HG03175 (cell line): ENCODE data around the gene RASAL2.

ENCODE experiments used
- ATAC-seq: cut with Tn5 transposase; IDR thresholded peaks from one replicate; pipeline ENCODE4 v1.9.1; 2021; ENCODE audit warnings: mild to moderate bottlenecking, moderate library complexity; ENCODE audit not compliant: unreplicated experiment

Gene RASAL2

DNA sequence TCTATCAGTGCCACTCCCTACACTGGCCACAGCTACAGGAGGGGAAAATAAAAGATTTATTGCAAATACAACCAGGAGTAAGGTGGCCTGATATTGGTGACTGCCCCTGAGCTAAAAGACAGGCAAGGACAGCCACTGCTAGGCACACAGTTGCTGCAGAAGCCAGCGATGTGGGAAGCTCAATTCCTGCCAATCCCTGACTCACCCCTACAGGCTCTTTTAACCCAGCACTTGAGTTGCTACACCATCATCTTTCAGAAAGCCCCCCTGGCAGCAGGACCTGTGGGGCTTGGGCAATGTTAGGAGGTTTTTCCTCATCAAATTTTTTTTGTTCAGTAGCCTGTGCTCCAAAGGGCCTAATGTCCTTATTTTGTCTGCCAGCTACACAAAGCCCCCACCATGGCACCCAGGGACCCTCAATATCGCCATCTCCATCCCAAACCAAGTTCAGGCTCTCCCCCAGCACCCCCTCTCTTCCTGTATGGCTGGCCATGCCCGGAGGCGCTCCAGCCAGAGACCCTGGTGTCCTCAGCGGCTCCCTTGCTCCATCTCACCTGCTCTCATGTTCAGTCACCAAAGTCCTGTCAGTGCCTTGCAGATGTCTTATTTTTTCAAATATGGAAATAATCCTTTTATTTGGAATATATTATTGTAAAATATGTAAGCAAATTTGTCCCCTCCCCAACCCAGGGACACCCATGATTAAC lies 389.5 kb downstream of the RASAL2 start:
- no peak for ATAC-seq

DNA sequence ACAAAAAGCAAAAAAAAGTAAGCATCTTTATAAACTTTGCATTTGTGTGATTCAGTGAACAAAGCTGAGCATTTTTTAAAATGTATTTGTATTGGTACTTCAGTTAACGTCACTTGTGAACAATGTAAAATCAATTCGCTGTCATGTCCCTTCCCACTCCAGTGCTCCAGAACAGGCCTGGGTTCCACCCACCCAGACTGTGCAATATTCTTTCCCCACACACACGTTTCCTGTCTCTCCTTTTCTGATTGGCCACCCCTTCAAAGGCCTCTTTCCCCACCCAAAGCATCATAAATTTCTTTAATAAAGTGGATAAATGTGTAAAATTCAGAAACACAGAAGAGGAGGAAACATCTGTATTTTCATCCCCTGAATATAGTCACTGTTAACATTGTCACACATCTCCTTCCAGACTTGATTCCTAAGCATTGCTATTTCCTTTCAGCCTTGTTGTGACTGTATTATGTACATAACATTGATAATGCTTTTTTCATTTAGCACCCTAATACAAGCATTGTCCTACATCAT lies 390.9 kb downstream of the RASAL2 start:
- no peak for ATAC-seq

DNA sequence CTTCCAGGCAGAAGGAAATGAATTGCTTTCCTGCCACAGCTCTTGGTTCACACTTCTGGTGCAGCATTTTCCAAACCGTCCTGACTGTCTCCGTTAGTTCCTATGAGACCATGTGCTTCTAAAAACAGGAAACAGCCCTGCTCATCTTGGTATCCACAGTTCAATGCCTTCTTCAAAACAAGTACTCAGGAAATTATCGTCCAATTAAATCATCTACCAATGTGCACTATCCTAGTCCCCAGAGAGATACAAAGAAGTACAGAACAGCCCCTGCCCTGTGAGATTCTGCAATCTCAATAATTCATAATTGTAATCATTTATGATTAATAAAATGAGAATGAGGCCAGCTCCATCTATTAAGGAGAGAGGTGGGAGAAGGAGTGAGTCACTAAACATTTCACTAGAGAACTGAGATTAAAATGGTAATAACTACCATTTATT lies 391.7 kb downstream of the RASAL2 start:
- no peak for ATAC-seq

DNA sequence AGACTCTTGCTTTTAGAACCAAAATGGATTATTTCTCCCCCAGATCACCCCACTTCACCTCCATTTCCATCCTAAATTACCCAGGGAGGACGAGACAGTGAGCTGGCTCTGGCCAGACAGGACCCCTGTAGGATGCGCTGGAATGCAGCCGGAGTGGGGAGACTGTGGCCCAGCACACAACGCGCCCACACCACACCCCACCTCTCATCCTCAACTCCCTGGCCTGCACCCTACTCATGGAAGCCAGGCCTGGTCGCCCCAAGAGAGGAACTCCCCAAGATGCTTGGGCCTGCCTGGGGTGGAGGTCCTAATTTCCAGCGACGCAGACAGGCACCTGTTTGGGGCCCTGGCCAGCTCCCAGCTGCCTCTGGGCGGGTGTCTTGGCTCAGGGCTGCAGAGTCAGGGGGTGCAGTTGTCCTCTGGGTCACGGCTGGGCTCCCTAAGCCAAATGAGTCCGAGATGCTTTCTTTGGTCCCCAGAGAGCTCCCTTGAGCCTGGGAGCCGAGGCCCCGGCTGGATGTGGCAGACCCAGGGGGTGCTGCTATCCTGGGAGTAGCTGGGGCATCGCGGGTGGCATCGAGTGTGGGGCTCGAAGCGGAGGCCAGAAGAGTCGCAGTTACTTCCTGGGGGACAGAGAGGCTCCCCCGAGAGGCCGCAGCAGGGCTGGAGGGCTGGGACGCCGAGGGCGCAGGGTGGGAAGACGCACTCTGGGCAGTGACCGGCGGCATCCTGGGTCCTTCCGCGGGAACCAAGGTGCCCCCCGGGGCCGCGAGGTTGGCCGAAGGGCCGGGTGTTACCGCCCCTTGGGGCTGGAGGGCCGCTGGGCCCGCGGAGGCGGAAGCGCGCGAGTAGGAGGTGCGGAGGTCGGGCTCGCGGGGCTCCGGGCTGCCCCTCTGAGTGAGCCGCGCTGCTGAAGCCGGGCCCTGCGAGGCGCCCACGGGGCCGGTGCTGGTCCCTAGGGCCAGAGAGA lies 392.5 kb downstream of the RASAL2 start:
- ATAC-seq = no peak

DNA sequence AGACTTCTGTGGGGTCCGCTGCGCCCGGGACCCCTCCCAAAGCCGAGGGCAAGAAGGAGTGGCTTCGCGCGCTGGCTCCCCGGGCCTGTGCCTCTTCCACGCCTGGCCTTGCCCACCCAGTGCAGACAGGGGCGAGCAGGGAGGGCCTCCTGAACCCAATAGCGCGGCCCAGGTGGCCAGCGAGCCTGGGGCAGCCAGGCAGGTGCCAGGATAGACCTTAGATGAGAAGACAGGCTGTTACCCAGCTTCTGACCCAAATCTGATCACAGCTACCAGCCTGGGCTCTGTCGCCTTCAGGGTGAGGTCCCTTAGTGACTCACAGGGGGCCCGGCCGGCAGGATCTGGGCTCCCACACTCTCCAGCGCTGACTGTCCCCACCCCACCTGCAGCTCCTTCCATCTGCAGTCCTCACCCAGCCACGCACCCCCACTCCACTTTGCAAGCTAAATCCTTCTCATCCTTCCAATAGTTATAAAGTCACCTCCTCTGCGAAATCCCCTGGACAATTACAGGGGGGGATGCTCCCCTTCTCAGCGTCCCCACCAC lies 393.2 kb downstream of the RASAL2 start:
- ATAC-seq = no peak

DNA sequence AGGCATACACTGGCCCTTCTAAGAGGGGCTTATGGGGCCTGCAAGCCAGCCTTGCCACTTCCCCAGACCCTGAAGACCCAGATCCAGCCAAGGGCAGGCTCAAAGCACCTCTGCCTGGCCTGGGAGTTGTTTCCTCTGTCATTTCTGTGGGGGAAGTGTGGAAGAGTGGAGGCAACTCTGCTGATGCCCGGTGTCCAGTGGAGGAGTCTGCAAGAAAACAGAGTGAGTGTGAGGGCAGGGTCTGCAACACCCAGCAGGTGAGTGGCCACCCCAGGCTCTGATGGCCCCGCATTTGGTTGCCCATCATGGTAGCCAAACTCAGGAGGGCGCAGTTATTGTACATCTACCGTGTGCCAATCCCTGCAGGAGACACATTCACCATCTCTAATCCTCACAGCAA lies 394.5 kb downstream of the RASAL2 start:
- ATAC-seq = no peak

DNA sequence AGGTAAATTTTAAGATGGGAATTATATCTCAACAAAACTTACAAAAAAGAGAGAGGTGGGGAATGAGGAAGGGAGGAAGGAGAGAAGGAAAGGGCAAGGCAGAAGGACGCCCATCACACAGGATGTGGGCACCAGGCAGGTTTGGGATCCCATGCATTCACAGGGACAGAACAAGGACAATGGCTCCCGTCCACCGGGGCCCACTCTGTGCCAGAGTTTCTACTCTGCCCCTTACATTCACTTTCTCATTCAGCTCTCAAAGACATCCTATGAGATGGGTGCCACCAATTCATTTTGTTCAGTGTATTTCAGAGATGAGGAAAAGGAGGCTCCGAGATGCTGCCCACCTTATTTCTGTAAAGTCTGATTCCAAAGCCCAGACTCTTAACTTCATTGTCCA lies 395.5 kb downstream of the RASAL2 start:
- ATAC-seq = no peak

DNA sequence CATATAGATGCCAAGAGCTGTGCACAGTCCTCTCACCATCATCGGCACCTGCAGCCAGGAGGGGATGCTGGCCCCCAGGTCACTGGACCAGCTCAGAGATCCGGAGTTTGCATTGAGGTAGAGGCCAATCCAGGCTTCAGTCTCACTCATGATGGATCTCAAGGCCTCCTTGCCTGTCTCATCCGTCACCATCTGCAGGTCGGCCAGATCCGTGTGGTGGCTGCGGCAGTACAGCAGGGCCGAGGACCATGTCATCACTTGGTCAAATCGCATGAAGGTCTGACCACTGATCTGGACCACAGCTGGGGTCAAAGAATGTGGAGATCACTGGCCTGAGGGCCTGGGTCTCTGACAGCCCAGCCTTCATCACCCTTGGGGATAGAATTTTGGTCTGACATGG lies 396.2 kb downstream of the RASAL2 start:
- ATAC-seq = no peak

DNA sequence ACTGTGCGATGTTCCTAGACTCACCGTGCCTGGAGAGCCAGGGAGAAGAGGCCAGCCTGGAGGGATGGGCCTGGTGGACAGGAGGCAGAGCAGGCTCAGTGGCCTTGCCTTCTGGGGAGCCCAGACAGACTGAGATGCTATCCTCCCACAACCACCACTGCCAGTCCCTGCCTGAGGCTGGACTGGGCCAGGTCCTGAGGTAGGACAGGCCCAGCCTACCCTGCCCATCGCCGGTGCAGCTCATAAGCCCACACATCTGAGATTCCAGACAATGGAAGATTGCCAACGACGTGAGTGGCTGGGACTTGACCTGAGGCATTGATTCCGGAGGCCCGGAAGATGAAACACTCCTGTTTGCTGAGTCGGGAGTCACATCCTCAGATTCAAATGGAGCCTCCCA lies 397.1 kb downstream of the RASAL2 start:
- ATAC-seq = no peak

DNA sequence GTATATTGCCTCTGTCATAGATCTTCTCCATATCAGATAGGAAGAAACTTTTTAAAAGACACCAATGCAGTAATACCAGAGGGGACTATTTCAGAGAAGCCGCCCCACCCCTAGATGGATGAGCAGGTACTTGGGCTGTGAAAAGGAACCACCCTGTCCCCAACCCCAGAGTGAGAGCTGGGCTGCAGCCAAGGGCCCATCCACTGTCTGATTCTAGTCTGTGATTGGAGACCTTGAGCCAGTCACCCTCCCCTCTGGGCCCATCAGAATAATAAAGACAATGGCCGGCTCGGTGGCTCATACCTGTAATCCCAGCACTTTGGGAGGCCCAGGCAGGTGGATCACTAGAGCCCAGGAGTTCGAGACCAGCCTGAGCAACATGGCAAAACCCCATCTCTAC lies 397.8 kb downstream of the RASAL2 start:
- no peak for ATAC-seq

DNA sequence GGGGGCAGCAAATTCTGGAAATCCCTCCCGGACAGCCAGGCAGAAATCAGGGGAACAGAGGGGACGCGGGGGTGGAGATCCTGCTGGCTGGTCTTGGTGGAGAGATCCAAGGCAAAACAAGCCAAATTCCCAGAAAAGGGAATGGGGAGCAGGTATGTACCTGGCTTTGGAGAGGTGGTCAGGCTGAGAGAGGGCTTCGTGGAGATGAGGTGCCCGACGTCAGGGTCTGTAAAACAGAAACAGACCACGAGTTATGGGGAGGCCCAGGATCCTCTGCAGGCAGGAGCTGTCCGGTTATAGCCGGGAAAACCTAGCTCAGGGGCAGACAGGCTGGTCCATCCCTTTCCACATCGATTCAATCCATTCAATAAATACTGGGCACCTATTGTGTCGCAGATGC lies 398.4 kb downstream of the RASAL2 start:
- no peak for ATAC-seq

DNA sequence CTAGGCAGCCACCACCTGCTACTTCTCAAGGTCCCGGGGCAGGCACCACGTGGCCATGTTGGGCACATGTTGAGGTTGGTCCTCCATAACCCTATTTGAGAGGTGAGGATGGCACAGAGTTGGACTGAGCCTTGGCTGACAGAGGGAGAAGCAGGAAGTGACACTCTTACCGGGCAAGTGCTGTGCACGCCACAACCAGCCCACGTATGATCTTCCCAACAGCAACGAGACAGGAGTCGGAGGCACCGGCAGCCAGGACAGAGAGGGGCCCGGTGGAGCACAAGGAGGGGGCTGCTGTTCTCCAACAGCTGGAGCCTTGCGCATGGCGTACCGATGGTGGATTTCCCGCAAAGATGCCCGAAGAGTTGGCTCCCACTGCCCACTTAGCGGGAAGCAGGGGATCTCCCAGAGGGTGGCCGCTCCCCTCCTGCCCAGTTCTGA lies 399.4 kb downstream of the RASAL2 start:
- no peak for ATAC-seq

DNA sequence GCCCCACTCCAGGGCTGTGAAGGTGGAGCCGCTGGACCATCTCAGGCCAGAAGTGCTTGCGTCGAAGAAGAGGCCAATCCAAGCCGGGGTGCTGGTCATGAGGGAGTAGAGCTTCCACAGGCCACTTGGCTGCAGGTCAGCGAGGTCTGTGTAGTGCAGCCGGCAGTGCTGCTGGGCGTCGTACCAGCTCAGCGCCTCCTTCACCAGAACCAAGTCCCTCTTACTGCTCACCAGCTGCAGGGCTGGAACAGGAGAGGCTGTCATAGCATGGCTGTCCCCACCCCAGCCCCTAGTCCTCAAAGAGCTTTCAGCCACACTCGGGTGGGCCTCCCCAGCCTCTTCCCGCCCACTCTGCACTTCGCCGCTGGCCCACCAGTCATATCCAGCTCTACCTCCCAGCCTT lies 400.7 kb downstream of the RASAL2 start:
- ATAC-seq = no peak

DNA sequence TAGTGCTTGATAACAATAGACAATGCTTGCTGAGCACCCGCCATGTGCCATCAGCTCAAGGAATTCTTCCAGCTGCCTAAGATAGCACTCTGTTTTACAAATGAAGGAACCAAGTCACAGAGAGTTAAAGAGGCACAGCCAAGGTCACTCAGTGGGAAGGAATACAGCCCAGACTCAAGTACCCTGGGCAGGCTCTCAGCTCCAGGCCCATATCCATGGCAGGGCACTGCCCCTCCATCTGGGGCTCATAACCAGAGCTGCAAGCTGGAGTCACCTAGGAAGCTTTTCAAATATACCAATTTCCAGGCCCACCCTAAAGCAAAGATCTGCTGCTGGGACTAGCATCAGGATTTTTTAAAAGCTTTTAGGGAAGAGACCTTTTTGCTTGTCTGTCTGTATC lies 401.3 kb downstream of the RASAL2 start:
- ATAC-seq = no peak

DNA sequence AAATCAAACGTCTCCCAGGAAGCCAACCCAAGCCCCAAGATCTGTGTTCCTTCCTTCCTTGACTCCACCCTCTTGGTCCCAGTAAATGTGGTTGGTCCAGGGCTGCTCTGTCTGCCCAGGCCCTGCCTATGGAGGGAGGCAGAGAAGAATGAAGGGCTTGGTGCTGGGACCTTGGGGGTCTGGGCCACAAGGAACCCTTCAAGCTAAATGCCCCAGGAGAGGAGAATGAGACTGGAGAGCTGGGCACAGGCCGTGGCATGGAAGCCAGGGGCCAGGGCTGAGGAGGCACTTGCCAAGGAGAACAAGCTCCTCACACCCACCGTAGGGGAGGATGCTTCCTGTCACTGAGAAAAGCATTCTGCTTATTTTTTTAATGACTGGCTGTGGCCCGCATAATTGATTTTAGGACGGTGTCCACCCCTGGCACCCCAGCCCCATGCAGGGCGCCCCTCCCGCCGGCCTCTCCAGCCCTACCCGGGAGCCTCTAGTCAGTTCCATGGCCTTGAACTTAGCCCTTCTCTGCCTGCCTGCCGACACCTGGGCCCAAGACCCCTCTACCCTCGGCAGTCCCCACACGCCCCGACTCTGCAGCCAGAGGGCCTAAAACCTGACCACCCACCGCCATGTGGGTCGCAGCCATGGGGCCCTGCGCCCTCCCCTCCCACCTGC lies 402.0 kb downstream of the RASAL2 start:
- no peak for ATAC-seq

DNA sequence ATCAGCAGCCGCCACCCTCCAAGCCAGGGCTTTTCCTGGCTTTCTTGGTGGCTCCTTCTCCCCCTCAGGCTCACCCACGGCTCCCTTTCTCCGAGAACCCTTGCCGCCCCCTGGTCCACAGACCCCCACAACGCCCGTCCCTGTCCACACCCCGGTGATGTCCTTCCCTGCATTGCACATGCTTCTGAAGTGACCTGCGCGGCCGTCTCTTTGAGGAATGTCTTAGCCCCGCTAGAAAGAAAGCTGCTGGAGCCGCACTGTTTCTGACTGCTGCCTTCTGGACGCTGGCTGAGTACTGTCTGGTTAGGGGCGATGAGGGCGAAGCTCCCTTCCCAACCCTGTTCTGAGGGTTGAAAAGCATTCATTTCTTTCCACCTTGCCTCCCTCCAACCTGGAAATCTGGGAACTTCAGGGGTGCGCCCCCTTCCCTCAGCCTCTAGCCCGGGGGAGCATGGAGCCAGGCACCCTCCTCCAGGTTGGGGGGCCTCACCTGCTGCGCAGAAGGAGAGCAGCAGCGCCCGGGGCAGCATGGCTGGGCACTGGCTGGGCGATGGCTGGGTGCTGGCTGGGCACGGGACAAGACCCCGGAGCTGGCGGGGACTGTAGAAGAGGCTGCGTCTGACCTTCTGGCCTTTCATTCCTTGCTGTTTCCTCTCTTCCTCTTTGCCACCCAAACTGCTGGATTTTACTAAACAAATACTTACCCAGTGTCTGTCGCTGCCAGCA lies 402.7 kb downstream of the RASAL2 start, which contains the start of gene CLEC20A:
TSS of gene CLEC20A (minus strand) at position 555 of the 726 bp plus-strand sequence. CDS start at position 530, 25 bp downstream.
- ATAC-seq = no peak

DNA sequence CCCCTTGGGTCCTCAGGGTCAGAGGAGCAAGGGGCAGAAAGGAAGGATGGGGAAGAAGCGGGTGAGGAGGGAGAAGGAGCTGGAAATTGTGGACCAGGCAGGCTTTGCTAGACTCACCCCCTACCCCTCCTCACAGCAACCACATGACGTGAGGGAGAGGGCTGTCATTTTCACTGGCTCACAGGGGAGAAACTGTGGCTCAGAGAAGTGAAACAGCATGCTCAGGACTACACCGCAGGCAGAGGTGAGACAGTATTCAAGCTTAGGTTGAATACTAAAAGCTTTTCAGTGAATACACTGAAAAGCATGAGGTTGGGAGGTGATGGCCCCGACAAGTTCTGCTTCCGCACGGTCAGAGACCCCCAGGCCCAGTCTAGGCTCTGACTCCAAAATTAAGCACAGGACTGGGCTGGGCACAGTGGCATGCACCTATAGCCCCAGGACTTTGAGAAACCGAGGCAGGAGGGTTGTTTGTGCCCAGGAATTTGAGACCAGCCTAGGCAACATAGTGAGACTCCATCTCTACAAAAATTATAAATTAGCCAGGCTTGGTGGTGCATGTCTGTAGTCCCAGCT lies 404.1 kb downstream of the RASAL2 start:
- ATAC-seq = no peak

DNA sequence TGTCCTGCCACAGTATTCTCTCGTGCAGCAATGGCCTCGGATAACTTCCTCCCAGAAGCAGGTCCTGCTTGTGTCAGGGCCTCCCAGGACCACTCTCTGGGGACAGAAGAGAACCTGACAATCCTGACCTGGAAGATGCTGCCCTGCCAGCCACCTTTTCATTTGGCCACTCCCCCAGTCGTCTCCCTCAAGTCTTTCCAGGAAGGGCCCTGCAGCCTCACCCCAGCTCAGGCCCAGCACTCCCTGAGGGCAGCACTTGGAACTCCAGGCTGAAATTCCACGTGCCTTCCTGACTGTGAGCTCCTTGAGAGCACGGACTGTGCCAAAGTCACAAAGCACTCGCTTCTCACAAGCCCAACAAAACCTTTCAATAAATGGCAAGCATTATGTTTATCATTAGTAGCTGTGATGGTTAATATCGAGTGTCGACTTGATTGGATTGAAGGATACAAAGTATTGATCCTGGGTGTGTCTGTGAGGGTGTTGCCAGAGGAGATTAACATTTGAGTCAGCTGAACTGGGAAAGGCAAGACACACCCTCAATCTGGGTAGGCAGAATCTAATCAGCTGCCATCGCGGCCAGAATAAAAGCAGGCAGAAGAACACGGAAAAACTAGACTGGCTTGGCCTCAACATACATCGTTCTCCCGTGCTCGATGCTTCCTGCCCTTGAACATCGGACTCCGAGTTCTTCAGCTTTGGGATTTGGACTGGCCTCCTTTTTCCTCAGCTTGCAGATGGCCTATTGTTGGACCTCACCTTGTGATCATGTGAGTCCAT lies 405.2 kb downstream of the RASAL2 start:
- ATAC-seq = no peak
